PC-3 (cell line): ENCODE data around the gene ATP1B2. TPM values are rescaled to one million over a fixed set of nuclear protein-coding genes. Genes with fewer than 3 reads are reported as not detected.
A peak's percentile ranks its signal among the peaks of the same experiment; 100 is the strongest.

Experiments used
- ATAC-seq: fragments of 200-7000 bp; cut with Tn5 transposase; 2 replicates; pipeline ENCODE4 v1.9.1; 2020; ENCODE audit warnings: mild to moderate bottlenecking, moderate library complexity
- BruUV-seq: library from RNA; stranded (reverse); fragments of 400-500 nt; replicated peaks from 2 replicates; lab custom pipeline; 2021; lab: Mats Ljungman, UMichigan
- CTCF ChIA-PET: fragments of 300-600 bp; sonication (Branson Sonifier 250); formaldehyde crosslinking; loops from one replicate; lab custom pipeline; 2022; ENCODE audit warnings: antibody characterized with exemption; lab: Charles Lee
- POLR2A ChIA-PET: fragments of 300-600 bp; sonication (Branson Sonifier 250); formaldehyde crosslinking; loops from one replicate; lab custom pipeline; 2022; ENCODE audit warnings: antibody characterized with exemption; ENCODE audit not compliant: unreplicated experiment; lab: Charles Lee
- DNase-seq: peaks from one replicate; pipeline ENCODE4 v3.0.0-alpha.2; 2015
- H2AFZ ChIP-seq: fragments of 300-600 bp; sonication (generic); 2 replicates; pipeline ENCODE4 v1.6.0; 2016; ENCODE audit warnings: antibody characterized with exemption, low read length
- H3F3A ChIP-seq: fragments of 300-600 bp; sonication (generic); one replicate; pipeline ENCODE4 v1.6.0; 2017; ENCODE audit warnings: antibody characterized with exemption, low read length, control low read depth, mild to moderate bottlenecking; ENCODE audit not compliant: unreplicated experiment
- H3K27ac ChIP-seq: fragments of 300-600 bp; sonication (generic); 2 replicates; pipeline ENCODE4 v1.5.1; 2016; ENCODE audit warnings: mild to moderate bottlenecking, low read length
- H3K27me3 ChIP-seq: fragments of 300-600 bp; sonication (generic); 2 replicates; pipeline ENCODE4 v1.6.1; 2016; ENCODE audit warnings: low read length, mixed read lengths
- H3K36me3 ChIP-seq: fragments of 300-600 bp; sonication (generic); 2 replicates; pipeline ENCODE4 v1.6.1; 2016; ENCODE audit warnings: low read depth, mixed run types, low read length, mixed read lengths
- H3K4me1 ChIP-seq: fragments of 300-600 bp; sonication (generic); 2 replicates; pipeline ENCODE4 v1.5.1; 2016; ENCODE audit warnings: low read length; ENCODE audit not compliant: insufficient read depth
- H3K4me2 ChIP-seq: fragments of 300-600 bp; sonication (generic); 2 replicates; pipeline ENCODE4 v1.6.0; 2016; ENCODE audit warnings: low read length
- H3K4me3 ChIP-seq: fragments of 300-600 bp; sonication (generic); 2 replicates; pipeline ENCODE4 v1.5.1; 2016; ENCODE audit warnings: mild to moderate bottlenecking, low read length, mixed read lengths
- H3K79me2 ChIP-seq: fragments of 300-600 bp; sonication (generic); 2 replicates; pipeline ENCODE4 v1.6.1; 2017; ENCODE audit warnings: low read length, mixed read lengths
- H3K9ac ChIP-seq: fragments of 300-600 bp; sonication (generic); 2 replicates; pipeline ENCODE4 v1.6.0; 2016; ENCODE audit warnings: mild to moderate bottlenecking, low read length
- H3K9me2 ChIP-seq: fragments of 300-600 bp; sonication (generic); replicated peaks from 2 replicates; pipeline ENCODE4 v1.6.1; 2016; ENCODE audit warnings: mixed run types, low read length, mixed read lengths
- H3K9me3 ChIP-seq: fragments of 300-600 bp; sonication (generic); 2 replicates; pipeline ENCODE4 v1.6.1; 2016; ENCODE audit warnings: low read length, mixed read lengths
- H4K20me1 ChIP-seq: fragments of 300-600 bp; sonication (generic); 2 replicates; pipeline ENCODE4 v1.6.1; 2016; ENCODE audit warnings: low read length, mixed read lengths
- CTCF ChIP-seq: fragments of 300-600 bp; sonication (generic); conservative IDR thresholded peaks from 2 replicates; pipeline ENCODE4 v1.5.1; 2017; ENCODE audit warnings: antibody characterized with exemption, low read depth, mild to moderate bottlenecking, low read length
- EZH2 ChIP-seq: fragments of 300-600 bp; sonication (generic); IDR thresholded peaks from one replicate; pipeline ENCODE4 v1.6.1; 2017; ENCODE audit warnings: antibody characterized with exemption, mild to moderate bottlenecking, low read length; ENCODE audit not compliant: unreplicated experiment
- EZH2phosphoT487 ChIP-seq: fragments of 300-600 bp; sonication (generic); IDR thresholded peaks from 2 replicates; pipeline ENCODE4 v1.6.1; 2018; ENCODE audit warnings: mild to moderate bottlenecking, antibody characterized with exemption, low read length, borderline replicate concordance
- intact Hi-C: fragments of 100-400 bp; cut with micrococcal nuclease; formaldehyde crosslinking; loops from 2 replicates; pipeline ENCODE4 v1.9.0; 2023
- total RNA-seq: library from RNA; depleted of rRNA; stranded (reverse); fragments of >200 nt; gene quantifications from 2 replicates; pipeline ENCODE4 v1.2.3, GENCODE V29; 2014

The ATP1B2 gene
- total RNA-seq, 1 experiment from 2014 or later: not detected

DNA sequence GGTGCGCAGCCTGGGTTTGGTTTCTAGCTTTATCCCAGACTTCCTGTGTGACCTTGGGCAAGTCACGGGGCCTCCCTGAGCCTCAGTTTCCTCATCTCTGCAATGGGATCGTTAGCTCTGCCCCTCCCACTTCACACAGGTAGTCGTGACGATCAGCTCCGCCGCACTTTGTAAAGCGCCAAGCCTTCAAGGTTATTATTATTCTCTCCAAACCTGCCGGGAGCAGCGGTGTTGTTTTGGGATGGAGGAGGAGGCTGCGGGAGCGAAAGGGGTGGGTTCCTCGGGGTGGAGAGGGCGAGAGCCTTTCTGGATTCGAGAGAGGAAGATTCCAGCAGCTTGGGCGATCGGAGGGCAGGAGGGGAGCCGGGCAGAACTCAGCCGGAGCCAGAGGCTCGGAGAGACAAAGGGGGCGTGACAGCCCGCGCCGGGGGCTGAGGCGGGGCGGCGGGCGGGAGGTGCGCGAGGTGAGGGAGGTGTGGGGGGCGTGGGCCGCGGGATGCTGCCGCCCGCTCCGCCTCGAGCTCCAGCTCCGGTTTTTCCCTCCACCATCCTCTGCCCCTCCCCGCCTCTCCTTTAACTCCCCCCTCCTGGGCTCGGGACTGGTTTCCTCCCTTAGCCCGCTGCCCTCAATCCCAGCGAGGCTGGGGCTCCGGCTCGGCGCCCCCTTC lies 54.0 kb downstream of the ATP1B2 start, which contains the start of gene EFNB3:
EFNB3 (plus strand) TSS at position 602 of the 668 bp plus-strand sequence. CDS start 397 bp downstream, outside the sequence.
- H3K79me2 ChIP-seq: no peaks in the 10 kb centered on the region
- peak within 1 kb of the TSS; percentile 87 for H3K4me2 ChIP-seq
- ChIA-PET CTCF (interaction anchor here (0.8 kb wide), 1 partner anchor 17 kb away, joined by 4 read pairs; no protein-coding TSS in a partner anchor), POLR2A (no interaction called here)
- H3K4me1 ChIP-seq: no peaks in the 10 kb centered on the region
- ATAC-seq (peak; percentile 76), DNase-seq (peak; percentile 39)
- no peaks in the 10 kb centered on the region for H3K36me3 ChIP-seq
- no peaks in the 10 kb centered on the region for H4K20me1 ChIP-seq
- H3K9ac ChIP-seq: peak within 1 kb of the TSS; percentile 17; the same call in 1 of the 2 replicates
- peak within 1 kb of the TSS; percentile 80 for H2AFZ ChIP-seq
- peak within 1 kb of the TSS; percentile 70 for H3K4me3 ChIP-seq
- no TSS peak for BruUV-seq
- no peaks in the 10 kb centered on the region for H3F3A ChIP-seq
- H3K9me2 ChIP-seq: no peaks in the 10 kb centered on the region
- TF ChIP-seq EZH2 (no peak), CTCF (no peak), EZH2phosphoT487 (no peak)
- no peaks in the 10 kb centered on the region for H3K9me3 ChIP-seq
- no peaks in the 10 kb centered on the region for H3K27me3 ChIP-seq
- no peak within 1 kb of the TSS for H3K27ac ChIP-seq
- intact Hi-C loops: no loop called here

- Histone ChIP-seq H3F3A (no peaks in the 10 kb centered on the region), H3K9ac (peak overlapping the region; percentile 17; the same call in 1 of the 2 replicates), H3K36me3 (no peaks in the 10 kb centered on the region), H3K4me2 (peak overlapping the region; percentile 87), H3K4me3 (peak overlapping the region; percentile 70), H3K9me3 (no peaks in the 10 kb centered on the region), H4K20me1 (no peaks in the 10 kb centered on the region), H3K27ac (no peak overlapping the region), H3K9me2 (no peaks in the 10 kb centered on the region), H3K4me1 (no peaks in the 10 kb centered on the region), H3K27me3 (no peaks in the 10 kb centered on the region), H2AFZ (peak overlapping the region; percentile 80), H3K79me2 (no peaks in the 10 kb centered on the region)
- TF ChIP-seq EZH2: no peak
- no peak for TF ChIP-seq EZH2phosphoT487
- no peak for TF ChIP-seq CTCF
- ATAC-seq: peak; percentile 14
- no peak for DNase-seq
- intact Hi-C loops: no loop called here
- POLR2A ChIA-PET: no interaction called here
- BruUV-seq: no TSS peak
- CTCF ChIA-PET: no interaction called here
Measured at GRCh38 chr17:7705269-7706255, 54.8 kb downstream of the ATP1B2 start.
